Skeletal muscle tissue (tissue), 4 donors: Measurements from ENCODE around the gene EFCAB6. TPM values are rescaled to one million over a fixed set of nuclear protein-coding genes. Genes with fewer than 3 reads are reported as not detected.

Experiments
- H3K27ac ChIP-seq: one replicate; pipeline ENCODE4 v1.7.0; 2013; ENCODE audit warnings: mild to moderate bottlenecking, low read depth, low read length, inconsistent platforms
- H3K27me3 ChIP-seq, 3 donors: one replicate each; pipeline ENCODE4 v1.7.0; 2013; ENCODE audit warnings: low read length in 3 of 3; ENCODE audit not compliant: control insufficient read depth in 3 of 3, insufficient read depth in 3 of 3
- H3K36me3 ChIP-seq, 3 donors: one replicate each; pipeline ENCODE4 v1.7.0; 2013; ENCODE audit warnings: low read length in 3 of 3; ENCODE audit not compliant: control insufficient read depth in 3 of 3, insufficient read depth in 3 of 3
- H3K4me1 ChIP-seq, 3 donors: one replicate each; pipeline ENCODE4 v1.7.0; 2013; ENCODE audit warnings: low read length in 3 of 3, mild to moderate bottlenecking in 3 of 3; ENCODE audit not compliant: control insufficient read depth in 3 of 3, insufficient read depth in 3 of 3
- H3K4me3 ChIP-seq, 3 donors: one replicate each; pipeline ENCODE4 v1.7.0; 2013; ENCODE audit warnings: low read length in 3 of 3
- H3K9ac ChIP-seq, 3 donors: one replicate each; pipeline ENCODE4 v1.7.0; 2013; ENCODE audit warnings: low read length in 3 of 3, mild to moderate bottlenecking in 3 of 3, moderate library complexity in 2 of 3, low read depth in 1 of 3
- H3K9me3 ChIP-seq, 3 donors: one replicate each; pipeline ENCODE4 v1.7.0; 2013; ENCODE audit warnings: low read length in 3 of 3; ENCODE audit not compliant: control insufficient read depth in 3 of 3
- total RNA-seq: library from RNA; depleted of rRNA; stranded (reverse); fragments of >200 nt; gene quantifications from one replicate; pipeline ENCODE4 v1.2.3, GENCODE V29; 2014
- donor health status: Osteomylitis.

The EFCAB6 gene
- total RNA-seq, 1 donor from 2014 or later: 1.6 TPM

DNA sequence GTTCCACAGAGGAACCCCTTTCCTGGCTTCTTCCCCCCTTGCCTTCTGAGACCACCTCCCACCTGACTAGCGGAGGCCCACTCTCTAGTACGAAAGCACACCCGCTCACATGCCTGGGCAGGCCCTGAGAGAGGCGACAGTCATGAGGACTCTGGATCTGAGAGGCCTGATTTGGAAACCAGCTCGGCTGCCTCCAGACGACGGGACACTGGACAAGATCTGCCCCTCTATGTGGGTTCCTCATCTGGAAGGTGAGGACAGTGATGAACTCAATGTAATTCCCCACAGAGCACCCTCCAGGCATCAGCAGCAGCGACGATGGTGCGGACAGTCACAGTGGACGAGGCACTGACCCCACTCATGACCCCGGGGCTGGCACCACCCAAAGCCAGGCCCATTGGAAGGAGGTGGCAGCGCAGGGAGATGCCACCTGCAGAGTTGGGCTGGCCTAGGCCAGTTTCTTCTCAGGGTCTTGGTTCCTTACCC lies 42.7 kb upstream of the EFCAB6 start:
- no peak overlapping the region for H3K9ac ChIP-seq
- no peak overlapping the region for H3K27ac ChIP-seq
- H3K9me3 ChIP-seq: no peaks in the 10 kb centered on the region
- no peaks in the 10 kb centered on the region for H3K4me1 ChIP-seq
- peaks cover 43 to 67% (median 44%) of the 10 kb centered on the region in 3 donors for H3K27me3 ChIP-seq
- H3K4me3 ChIP-seq: no peak overlapping the region
- H3K36me3 ChIP-seq: no peaks in the 10 kb centered on the region

DNA sequence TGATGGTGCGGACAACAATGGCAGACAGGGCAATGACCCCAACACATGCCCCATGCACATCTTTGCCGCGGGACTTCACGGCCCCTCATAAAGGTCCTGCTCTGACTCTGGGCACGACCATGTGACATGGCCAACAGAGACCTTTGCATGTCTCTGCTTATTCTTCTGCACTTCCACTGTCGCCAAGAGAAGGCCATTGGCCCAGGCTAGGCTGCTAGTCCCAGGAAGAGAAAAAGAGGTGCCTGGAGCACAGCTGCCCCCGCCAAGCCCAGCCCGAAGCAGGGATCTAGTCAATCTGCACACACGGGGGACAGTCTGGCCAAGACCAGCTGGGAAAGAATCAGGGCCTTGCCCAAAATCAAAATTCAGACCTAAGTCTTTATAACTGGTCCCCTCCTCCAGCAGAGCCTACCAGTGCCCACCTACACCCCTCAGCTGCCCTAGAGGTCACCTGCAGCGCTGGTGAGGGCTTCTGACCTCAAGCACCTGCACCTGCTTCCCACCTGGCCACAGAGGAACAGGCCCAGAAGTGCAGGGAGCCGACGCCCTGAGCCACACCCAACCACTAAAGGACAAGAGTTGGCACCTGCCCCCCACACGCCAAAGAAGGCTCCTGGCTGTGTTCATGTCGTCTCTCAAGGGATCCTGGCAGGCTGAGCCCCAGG lies 42.1 kb upstream of the EFCAB6 start:
- Histone ChIP-seq H3K9ac (no peak overlapping the region), H3K36me3 (no peaks in the 10 kb centered on the region), H3K9me3 (no peaks in the 10 kb centered on the region), H3K4me1 (no peaks in the 10 kb centered on the region), H3K27ac (no peak overlapping the region), H3K27me3 (peaks cover 37 to 62% (median 44%) of the 10 kb centered on the region in 3 donors), H3K4me3 (no peak overlapping the region)

DNA sequence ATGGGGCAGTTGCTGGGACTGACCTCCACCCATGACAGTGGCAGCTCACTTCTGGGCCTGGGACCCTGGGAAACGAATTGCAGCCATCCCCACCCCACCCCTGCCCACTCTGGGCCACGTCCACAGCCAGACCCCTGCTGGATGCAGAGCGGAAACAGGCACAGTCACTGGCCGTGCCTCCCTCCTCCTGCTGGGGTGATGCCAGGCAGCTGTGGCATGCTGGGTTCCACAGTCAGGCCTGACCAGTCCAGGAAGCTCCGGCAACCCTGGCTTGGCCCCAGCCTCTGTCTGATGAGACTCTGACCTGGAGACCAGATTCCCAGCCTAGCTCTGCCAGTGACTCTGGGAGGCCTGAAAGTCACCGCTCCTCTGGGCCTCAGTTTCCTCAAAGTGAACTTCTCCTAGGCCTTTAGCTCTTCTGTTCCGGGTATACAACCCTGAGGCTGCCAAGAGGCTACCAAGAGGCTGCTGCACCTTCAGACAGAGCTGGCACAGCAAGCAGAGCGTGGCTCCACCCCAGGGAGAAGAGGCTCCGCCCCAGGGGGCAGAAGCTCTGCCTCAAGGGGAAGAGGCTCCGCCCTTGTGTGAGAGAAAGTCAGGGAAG lies 41.3 kb upstream of the EFCAB6 start:
- no peaks in the 10 kb centered on the region for H3K9me3 ChIP-seq
- H3K27ac ChIP-seq: no peak overlapping the region
- no peak overlapping the region for H3K4me3 ChIP-seq
- H3K36me3 ChIP-seq: no peaks in the 10 kb centered on the region
- H3K4me1 ChIP-seq: peaks cover 0 to 2% (median 2%) of the 10 kb centered on the region in 3 donors
- H3K27me3 ChIP-seq: peaks cover 30 to 63% (median 46%) of the 10 kb centered on the region in 3 donors
- H3K9ac ChIP-seq: no peak overlapping the region

DNA sequence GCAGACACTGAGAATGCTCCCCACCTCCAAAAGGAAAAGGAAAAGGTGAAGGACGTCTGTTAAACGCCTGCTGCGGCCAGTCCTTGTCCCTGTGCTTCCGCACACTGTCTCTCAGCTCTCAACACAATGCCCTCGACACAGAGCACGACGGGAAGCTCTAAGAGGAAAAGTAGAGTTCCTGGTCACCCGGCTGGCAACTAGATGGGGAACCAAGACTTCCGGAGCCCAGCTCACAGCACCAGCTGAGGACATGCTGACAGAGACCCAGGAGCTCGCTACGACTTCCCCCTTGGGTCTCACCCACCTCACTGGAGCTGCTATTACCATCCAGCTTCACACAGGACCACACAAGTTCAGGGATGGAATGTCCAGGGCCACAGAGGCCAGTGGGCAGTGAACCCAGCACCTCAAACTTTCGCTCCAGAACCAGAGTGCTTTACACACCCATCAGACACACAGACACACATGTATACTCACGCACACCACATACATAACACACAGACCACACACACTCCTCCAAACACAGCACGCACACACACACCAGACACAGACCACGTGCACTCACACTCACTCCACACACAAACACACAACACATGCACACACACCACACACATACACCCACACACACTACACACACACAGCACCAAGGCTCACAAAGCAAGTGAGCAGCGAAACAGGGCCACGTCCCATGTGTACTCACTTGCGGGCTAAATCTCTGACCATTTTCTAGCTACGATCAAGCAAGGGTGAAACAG lies 40.6 kb upstream of the EFCAB6 start:
- Histone ChIP-seq H3K9me3 (no peaks in the 10 kb centered on the region), H3K4me3 (no peak overlapping the region), H3K9ac (no peak overlapping the region), H3K36me3 (no peaks in the 10 kb centered on the region), H3K4me1 (peaks cover 0 to 4% (median 4%) of the 10 kb centered on the region in 3 donors), H3K27ac (no peak overlapping the region), H3K27me3 (peaks cover 26 to 64% (median 46%) of the 10 kb centered on the region in 3 donors)

DNA sequence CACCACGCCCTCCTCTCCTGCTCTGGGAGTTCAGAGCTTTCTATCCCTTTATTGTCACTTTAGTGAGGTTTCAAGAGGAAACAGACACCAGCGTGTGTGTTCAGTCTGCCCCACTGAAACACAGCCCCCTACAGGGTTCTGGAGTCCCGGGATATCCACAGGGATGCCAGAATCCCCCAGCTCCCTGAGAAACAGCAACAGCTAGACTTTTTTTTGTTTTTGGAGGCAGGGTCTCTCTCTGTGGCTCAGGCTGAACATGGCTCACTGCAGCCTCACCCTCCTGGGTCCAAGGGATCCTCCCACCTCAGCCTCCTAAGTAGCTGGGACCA lies 39.8 kb upstream of the EFCAB6 start:
- H3K27ac ChIP-seq: no peak overlapping the region
- H3K4me1 ChIP-seq: peaks cover 0 to 4% (median 4%) of the 10 kb centered on the region in 3 donors
- no peak overlapping the region for H3K9ac ChIP-seq
- peaks cover 26 to 67% (median 49%) of the 10 kb centered on the region in 3 donors for H3K27me3 ChIP-seq
- H3K4me3 ChIP-seq: no peak overlapping the region
- H3K36me3 ChIP-seq: no peaks in the 10 kb centered on the region
- no peaks in the 10 kb centered on the region for H3K9me3 ChIP-seq

DNA sequence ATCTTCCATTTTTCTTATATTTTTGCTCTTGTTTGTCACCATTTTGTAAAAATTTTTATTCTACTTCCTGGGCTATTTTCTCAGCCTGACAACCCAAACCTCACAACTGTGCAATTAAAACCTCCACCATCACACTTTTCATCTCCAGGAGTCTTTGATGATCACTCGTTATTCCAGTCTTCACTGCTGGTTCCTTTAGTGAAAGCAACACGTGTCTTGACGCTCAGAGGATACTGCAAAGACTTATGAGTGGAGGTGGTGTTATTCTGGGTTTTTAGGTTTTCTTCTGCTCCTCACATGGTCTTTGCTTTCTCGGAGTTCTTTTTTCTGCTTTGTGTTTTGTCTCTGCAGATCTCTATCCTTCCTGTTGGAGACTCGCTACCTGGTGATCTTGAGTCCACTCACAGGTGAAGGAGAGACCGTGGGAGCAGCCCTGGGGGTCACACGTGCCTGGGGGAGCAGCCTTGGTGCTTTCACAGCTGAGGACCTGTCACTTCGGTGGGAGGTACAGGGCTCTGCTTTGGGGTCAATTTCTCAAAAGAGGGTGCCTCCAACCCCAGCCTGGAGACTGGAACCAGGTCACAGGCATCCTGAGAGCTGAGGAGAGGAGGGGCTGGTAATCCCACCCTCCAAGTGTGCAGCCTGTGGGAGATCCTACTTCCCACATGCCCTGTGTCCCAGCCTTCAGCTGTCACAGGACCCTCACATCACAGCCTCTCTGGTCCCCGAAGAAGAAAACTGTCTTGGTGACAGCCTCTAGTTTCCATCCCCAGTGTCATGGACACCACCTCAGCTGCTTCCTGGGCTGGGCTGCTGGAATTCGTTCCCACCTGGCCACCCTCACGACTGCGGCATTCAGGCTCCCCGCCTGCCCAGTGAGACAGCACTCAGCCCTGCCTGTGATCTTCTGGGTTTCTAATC lies 39.2 kb upstream of the EFCAB6 start:
- peaks cover 0 to 4% (median 4%) of the 10 kb centered on the region in 3 donors for H3K4me1 ChIP-seq
- H3K36me3 ChIP-seq: no peaks in the 10 kb centered on the region
- H3K27me3 ChIP-seq: peaks cover 26 to 67% (median 52%) of the 10 kb centered on the region in 3 donors
- no peaks in the 10 kb centered on the region for H3K9me3 ChIP-seq
- H3K27ac ChIP-seq: no peak overlapping the region
- no peak overlapping the region for H3K4me3 ChIP-seq
- H3K9ac ChIP-seq: no peak overlapping the region

DNA sequence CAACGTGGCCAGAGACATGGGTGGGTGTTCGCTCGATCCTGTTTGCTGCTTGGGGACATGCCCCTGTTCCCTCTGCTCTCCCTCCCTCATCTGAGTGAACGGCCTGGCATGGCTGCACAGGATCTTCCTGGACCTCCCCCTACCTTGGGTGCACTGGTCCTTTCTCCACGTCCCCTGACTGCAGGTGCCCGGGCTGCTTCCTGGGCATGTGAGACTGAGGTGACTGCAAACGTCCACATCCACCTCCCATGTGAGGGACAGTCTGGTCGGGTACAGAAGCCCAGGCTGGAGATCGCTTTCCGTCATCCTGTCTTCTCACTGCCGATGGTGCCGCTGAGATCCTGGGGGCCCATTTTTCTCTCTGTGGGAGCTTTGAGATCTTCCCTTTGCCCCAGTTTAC lies 38.4 kb upstream of the EFCAB6 start:
- H3K27ac ChIP-seq: no peak overlapping the region
- H3K9me3 ChIP-seq: no peaks in the 10 kb centered on the region
- peaks cover 26 to 66% (median 56%) of the 10 kb centered on the region in 3 donors for H3K27me3 ChIP-seq
- peaks cover 0 to 4% (median 4%) of the 10 kb centered on the region in 3 donors for H3K4me1 ChIP-seq
- no peak overlapping the region for H3K4me3 ChIP-seq
- no peak overlapping the region for H3K9ac ChIP-seq
- H3K36me3 ChIP-seq: no peaks in the 10 kb centered on the region

DNA sequence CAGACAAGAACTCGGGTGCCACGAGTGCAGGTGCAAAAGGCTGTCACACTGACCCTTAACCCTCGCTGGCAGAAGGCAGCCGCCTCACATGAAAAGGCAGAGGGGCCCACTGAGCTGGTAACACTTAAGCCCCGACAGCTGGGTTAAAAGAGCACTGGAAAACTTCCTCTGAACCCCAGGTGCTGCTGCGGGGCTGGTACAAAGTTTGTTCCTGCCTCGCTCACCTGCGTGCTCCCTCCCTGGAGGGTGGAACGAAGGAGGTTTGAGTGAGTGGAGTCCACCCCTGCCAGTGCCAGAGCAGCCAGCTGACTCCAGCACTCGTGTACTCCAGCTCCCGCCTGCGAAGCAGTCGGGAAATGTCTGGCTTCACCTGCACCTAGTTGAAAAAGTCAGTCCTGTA lies 37.6 kb upstream of the EFCAB6 start:
- H3K36me3 ChIP-seq: no peaks in the 10 kb centered on the region
- peaks cover 26 to 62% (median 59%) of the 10 kb centered on the region in 3 donors for H3K27me3 ChIP-seq
- peaks cover 0 to 4% (median 4%) of the 10 kb centered on the region in 3 donors for H3K4me1 ChIP-seq
- no peaks in the 10 kb centered on the region for H3K9me3 ChIP-seq
- H3K27ac ChIP-seq: no peak overlapping the region
- H3K4me3 ChIP-seq: no peak overlapping the region
- no peak overlapping the region for H3K9ac ChIP-seq

DNA sequence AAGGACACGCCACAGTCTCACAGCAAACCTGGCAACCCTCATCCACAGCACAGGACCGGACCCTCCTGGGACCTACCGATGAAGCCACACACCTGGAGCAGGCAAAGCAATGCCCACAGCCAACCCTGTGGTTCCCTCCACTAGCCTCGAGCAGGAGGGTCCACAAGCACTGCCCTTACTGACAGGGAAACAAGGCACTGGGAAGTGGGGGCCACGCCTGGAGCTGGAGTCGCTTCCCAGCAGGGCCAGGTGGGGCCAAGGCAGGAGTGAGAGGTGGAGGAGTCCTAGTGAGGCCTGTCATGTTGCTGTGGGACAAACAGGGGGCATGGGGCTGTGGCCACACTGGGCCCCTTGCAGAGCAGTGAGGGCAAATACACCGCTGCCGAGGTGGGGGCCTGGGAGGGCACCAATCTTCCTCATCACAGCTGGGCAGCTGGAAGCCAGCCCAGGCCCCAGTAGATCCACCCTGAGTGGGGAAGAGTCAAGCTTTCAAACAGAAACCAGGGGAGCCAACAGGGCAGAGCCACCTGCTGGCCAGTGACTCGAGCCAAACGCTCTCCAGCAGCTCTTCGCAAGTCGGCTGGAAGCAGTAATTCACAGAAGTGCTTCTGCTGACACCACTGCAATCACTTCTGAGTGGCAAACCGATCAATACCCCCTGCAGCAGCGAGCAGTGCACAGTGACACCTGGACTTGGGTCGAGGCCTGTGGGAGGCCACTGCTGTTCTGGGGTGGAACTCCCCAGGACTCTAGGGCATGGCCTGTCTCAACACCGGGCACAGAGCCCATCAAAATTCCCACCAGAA lies 36.5 kb upstream of the EFCAB6 start:
- Histone ChIP-seq H3K9ac (no peak overlapping the region), H3K4me3 (no peak overlapping the region), H3K4me1 (peaks cover 0 to 4% (median 4%) of the 10 kb centered on the region in 3 donors), H3K9me3 (no peaks in the 10 kb centered on the region), H3K27ac (no peak overlapping the region), H3K36me3 (no peaks in the 10 kb centered on the region), H3K27me3 (peaks cover 26 to 59% (median 56%) of the 10 kb centered on the region in 3 donors)
